Karpas-422 (cell line): ENCODE results near the gene LBX2. TPM values are rescaled to one million over a fixed set of nuclear protein-coding genes. Genes with fewer than 3 reads are reported as not detected.

Experiments used
- DNase-seq: peaks from one replicate; pipeline ENCODE4 v3.0.0-alpha.2; 2015
- H2AFZ ChIP-seq: fragments of 200-600 bp; sonication (generic); 2 replicates; pipeline ENCODE4 v1.6.1; 2014; ENCODE audit warnings: antibody characterized with exemption, low read length, mixed read lengths
- H3K27ac ChIP-seq: fragments of 200-600 bp; sonication (generic); 2 replicates; pipeline ENCODE4 v1.5.1; 2014; ENCODE audit warnings: mild to moderate bottlenecking, low read length, moderate library complexity
- H3K27me3 ChIP-seq: fragments of 200-600 bp; sonication (generic); 2 replicates; pipeline ENCODE4 v1.6.1; 2014; ENCODE audit warnings: low read length, mixed read lengths
- H3K36me3 ChIP-seq: fragments of 200-600 bp; sonication (generic); 2 replicates; pipeline ENCODE4 v1.6.1; 2014; ENCODE audit warnings: low read length, mixed read lengths; ENCODE audit not compliant: insufficient read depth
- H3K4me1 ChIP-seq: fragments of 200-600 bp; sonication (generic); 2 replicates; pipeline ENCODE4 v1.6.1; 2014; ENCODE audit warnings: mild to moderate bottlenecking, low read length, mixed read lengths
- H3K4me2 ChIP-seq: fragments of 200-600 bp; sonication (generic); 2 replicates; pipeline ENCODE4 v1.6.1; 2014; ENCODE audit warnings: low read length, low read depth, mild to moderate bottlenecking; ENCODE audit not compliant: poor library complexity, severe bottlenecking
- H3K4me3 ChIP-seq: fragments of 200-600 bp; sonication (generic); 2 replicates; pipeline ENCODE4 v1.5.1; 2014; ENCODE audit warnings: mild to moderate bottlenecking, antibody characterized with exemption, low read length, mixed read lengths
- H3K79me2 ChIP-seq: fragments of 200-600 bp; sonication (generic); 2 replicates; pipeline ENCODE4 v1.6.1; 2014; ENCODE audit warnings: mild to moderate bottlenecking, low read length, mixed read lengths
- H3K9ac ChIP-seq: fragments of 200-600 bp; sonication (generic); 2 replicates; pipeline ENCODE4 v1.6.0; 2014; ENCODE audit warnings: low read length
- H3K9me2 ChIP-seq: fragments of 200-600 bp; sonication (generic), shearing (Covaris generic); replicated peaks from 2 replicates; pipeline ENCODE4 v1.6.0; 2014; ENCODE audit warnings: mild to moderate bottlenecking, low read length, moderate library complexity; ENCODE audit not compliant: insufficient read depth
- H3K9me3 ChIP-seq: fragments of 300-700, 200-600 bp; sonication (generic); 2 replicates; pipeline ENCODE4 v1.6.1; 2014; ENCODE audit warnings: low read length, mixed read lengths
- H4K20me1 ChIP-seq: fragments of 200-600 bp; sonication (generic); 2 replicates; pipeline ENCODE4 v1.6.1; 2014; ENCODE audit warnings: mild to moderate bottlenecking, antibody characterized with exemption, low read length, low read depth; ENCODE audit not compliant: insufficient read depth
- total RNA-seq: library from RNA; depleted of rRNA; stranded (reverse); fragments of >200 nt; shearing (Covaris generic); gene quantifications from 2 replicates; pipeline ENCODE4 v1.2.3, GENCODE V29; 2014; ENCODE audit warnings: low replicate concordance

The LBX2 gene
- total RNA-seq, 1 experiment from 2014 or later: 7.2 TPM

GRCh38 chr2:74536166-74536950 is 37.0 kb upstream of the LBX2 start:
- Histone ChIP-seq H3K4me2 (no peak overlapping the region), H3K36me3 (no peaks in the 10 kb centered on the region), H2AFZ (no peak overlapping the region), H3K4me3 (no peak overlapping the region), H3K9ac (no peak overlapping the region), H3K4me1 (peaks cover 4% of the 10 kb centered on the region), H3K27me3 (no peaks in the 10 kb centered on the region), H3K9me3 (no peaks in the 10 kb centered on the region), H3K79me2 (no peaks in the 10 kb centered on the region), H3K9me2 (no peaks in the 10 kb centered on the region), H4K20me1 (no peaks in the 10 kb centered on the region), H3K27ac (no peak overlapping the region)
- no peak for DNase-seq

GRCh38 chr2:74535440-74535965 is 36.1 kb upstream of the LBX2 start:
- H3K79me2 ChIP-seq: peaks cover 5% of the 10 kb centered on the region; the same call in 1 of the 2 replicates
- no peak overlapping the region for H3K27ac ChIP-seq
- H3K9me2 ChIP-seq: no peaks in the 10 kb centered on the region
- peaks cover 13% of the 10 kb centered on the region for H3K4me1 ChIP-seq
- no peaks in the 10 kb centered on the region for H4K20me1 ChIP-seq
- no peak overlapping the region for H3K9ac ChIP-seq
- DNase-seq: no peak
- no peak overlapping the region for H2AFZ ChIP-seq
- no peak overlapping the region for H3K4me2 ChIP-seq
- no peaks in the 10 kb centered on the region for H3K36me3 ChIP-seq
- H3K4me3 ChIP-seq: no peak overlapping the region
- H3K9me3 ChIP-seq: no peaks in the 10 kb centered on the region
- no peaks in the 10 kb centered on the region for H3K27me3 ChIP-seq

GRCh38 chr2:74534411-74534810 is 35.0 kb upstream of the LBX2 start:
- Histone ChIP-seq H3K36me3 (no peaks in the 10 kb centered on the region), H3K9ac (no peak overlapping the region), H3K9me3 (no peaks in the 10 kb centered on the region), H2AFZ (no peak overlapping the region), H3K9me2 (no peaks in the 10 kb centered on the region), H3K4me1 (peaks cover 14% of the 10 kb centered on the region), H4K20me1 (no peaks in the 10 kb centered on the region), H3K27me3 (no peaks in the 10 kb centered on the region), H3K79me2 (peaks cover 12% of the 10 kb centered on the region), H3K27ac (no peak overlapping the region), H3K4me3 (no peak overlapping the region), H3K4me2 (no peak overlapping the region)
- no peak for DNase-seq

GRCh38 chr2:74533464-74533863 is 34.1 kb upstream of the LBX2 start:
- DNase-seq: no peak
- H3K36me3 ChIP-seq: no peaks in the 10 kb centered on the region
- no peak overlapping the region for H3K4me2 ChIP-seq
- H3K9me2 ChIP-seq: no peaks in the 10 kb centered on the region
- no peak overlapping the region for H3K9ac ChIP-seq
- no peaks in the 10 kb centered on the region for H3K27me3 ChIP-seq
- peaks cover 3% of the 10 kb centered on the region; the same call in 1 of the 2 replicates for H4K20me1 ChIP-seq
- no peak overlapping the region for H3K27ac ChIP-seq
- H3K4me1 ChIP-seq: peaks cover 16% of the 10 kb centered on the region
- H2AFZ ChIP-seq: no peak overlapping the region
- no peak overlapping the region for H3K4me3 ChIP-seq
- no peaks in the 10 kb centered on the region for H3K9me3 ChIP-seq
- H3K79me2 ChIP-seq: peaks cover 21% of the 10 kb centered on the region

GRCh38 chr2:74532222-74532621 is 32.8 kb upstream of the LBX2 start:
- Histone ChIP-seq H2AFZ (no peak overlapping the region), H3K27ac (no peak overlapping the region), H3K4me3 (no peak overlapping the region), H3K9me3 (no peaks in the 10 kb centered on the region), H3K27me3 (no peaks in the 10 kb centered on the region), H3K4me1 (peaks cover 29% of the 10 kb centered on the region), H3K9me2 (no peaks in the 10 kb centered on the region), H4K20me1 (peaks cover 13% of the 10 kb centered on the region; the same call in 1 of the 2 replicates), H3K79me2 (peaks cover 31% of the 10 kb centered on the region), H3K4me2 (no peak overlapping the region), H3K36me3 (peaks cover 11% of the 10 kb centered on the region), H3K9ac (no peak overlapping the region)
- peak; percentile 70 for DNase-seq

GRCh38 chr2:74531666-74532065 is 32.3 kb upstream of the LBX2 start:
- Histone ChIP-seq H3K4me2 (peak overlapping the region; percentile 91), H3K27me3 (no peaks in the 10 kb centered on the region), H3K9me2 (no peaks in the 10 kb centered on the region), H3K27ac (no peak overlapping the region), H3K4me1 (peaks cover 34% of the 10 kb centered on the region), H2AFZ (no peak overlapping the region), H3K9ac (peak overlapping the region; percentile 94), H3K4me3 (peak overlapping the region; percentile 91; the same call in 1 of the 2 replicates), H3K9me3 (no peaks in the 10 kb centered on the region), H4K20me1 (peaks cover 13% of the 10 kb centered on the region; the same call in 1 of the 2 replicates), H3K36me3 (peaks cover 17% of the 10 kb centered on the region), H3K79me2 (peaks cover 31% of the 10 kb centered on the region)
- DNase-seq: no peak

- no peaks in the 10 kb centered on the region for H3K27me3 ChIP-seq
- DNase-seq: peak; percentile 77
- peak overlapping the region; percentile 47; the same call in 1 of the 2 replicates for H3K27ac ChIP-seq
- peaks cover 38% of the 10 kb centered on the region for H3K4me1 ChIP-seq
- peak overlapping the region; percentile 87 for H2AFZ ChIP-seq
- H3K9ac ChIP-seq: peak overlapping the region; percentile 94
- peaks cover 31% of the 10 kb centered on the region for H3K79me2 ChIP-seq
- peaks cover 29% of the 10 kb centered on the region for H3K36me3 ChIP-seq
- H3K4me2 ChIP-seq: peak overlapping the region; percentile 91
- no peaks in the 10 kb centered on the region for H3K9me3 ChIP-seq
- peak overlapping the region; percentile 91 for H3K4me3 ChIP-seq
- H3K9me2 ChIP-seq: no peaks in the 10 kb centered on the region
- H4K20me1 ChIP-seq: peaks cover 13% of the 10 kb centered on the region; the same call in 1 of the 2 replicates
Measured at GRCh38 chr2:74530239-74531187, 31.1 kb upstream of the LBX2 start.
